Large intestine (tissue), 1 donor: Measurements from ENCODE around the gene ARHGAP9. TPM values are rescaled to one million over a fixed set of nuclear protein-coding genes. Genes with fewer than 3 reads are reported as not detected.

Source experiments
- polyA plus RNA-seq: library from polyadenylated mRNA; unstranded; fragments of 120-200 nt; gene quantifications from one replicate; pipeline ENCODE4 v1.2.1, GENCODE V29; 2013

ARHGAP9 gene
- polyA plus RNA-seq, 1 donor: 16.1 TPM

Other genes with a start within 250 kb of the ARHGAP9 start
- 4.0 TPM for gene STAC3, start 228.7 kb downstream of the ARHGAP9 start, polyA plus RNA-seq
- 64.2 TPM for gene R3HDM2, start 48.8 kb downstream of the ARHGAP9 start, polyA plus RNA-seq
- 0.40 TPM for gene INHBC, start 45.1 kb downstream of the ARHGAP9 start, polyA plus RNA-seq
- 0.28 TPM for gene INHBE, start 24.6 kb downstream of the ARHGAP9 start, polyA plus RNA-seq
- 7.3 TPM for gene GLI1, start 20.1 kb downstream of the ARHGAP9 start, polyA plus RNA-seq
- gene MARS1, start 8.2 kb upstream of the ARHGAP9 start, polyA plus RNA-seq: 81.9 TPM
- gene DDIT3, start 40.6 kb upstream of the ARHGAP9 start, polyA plus RNA-seq: 39.9 TPM
- 67.7 TPM for gene MBD6, start 43.0 kb upstream of the ARHGAP9 start, polyA plus RNA-seq
- gene DCTN2, start 67.3 kb upstream of the ARHGAP9 start, polyA plus RNA-seq: 136 TPM
- gene KIF5A, start 70.2 kb upstream of the ARHGAP9 start, polyA plus RNA-seq: 12.3 TPM
- gene PIP4K2C, start 111.3 kb upstream of the ARHGAP9 start, polyA plus RNA-seq: 26.0 TPM
- gene DTX3, start 125.0 kb upstream of the ARHGAP9 start, polyA plus RNA-seq: 25.9 TPM
- 17.8 TPM for gene ARHGEF25, start 131.6 kb upstream of the ARHGAP9 start, polyA plus RNA-seq
- gene B4GALNT1, start 153.3 kb upstream of the ARHGAP9 start, polyA plus RNA-seq: 2.4 TPM
- gene OS9, start 214.3 kb upstream of the ARHGAP9 start, polyA plus RNA-seq: 264 TPM